H9 (cell line): ENCODE measurements around the gene DENND6B. TPM values are rescaled to one million over a fixed set of nuclear protein-coding genes. Genes with fewer than 3 reads are reported as not detected.
A peak's percentile ranks its signal among the peaks of the same experiment; 100 is the strongest.

Source experiments
- DNase-seq: peaks from one replicate; pipeline ENCODE4 v3.0.0-alpha.2; 2017
- H2AFZ ChIP-seq: one replicate; pipeline ENCODE4 v1.6.1; 2013; ENCODE audit warnings: mild to moderate bottlenecking, low read length, control low read depth, moderate library complexity
- H2AK5ac ChIP-seq: 2 replicates; pipeline ENCODE4 v1.6.1; 2013; ENCODE audit warnings: low read length, control low read depth, mixed read lengths; ENCODE audit not compliant: insufficient read length
- H2BK120ac ChIP-seq: one replicate; pipeline ENCODE4 v1.6.1; 2013; ENCODE audit warnings: low read depth, mild to moderate bottlenecking, low read length, control low read depth, inconsistent platforms; ENCODE audit not compliant: poor library complexity, severe bottlenecking
- H2BK12ac ChIP-seq: 2 replicates; pipeline ENCODE4 v1.6.1; 2013; ENCODE audit warnings: low read length, control low read depth, mixed read lengths, low read depth; ENCODE audit not compliant: insufficient read length
- H2BK15ac ChIP-seq: 2 replicates; pipeline ENCODE4 v1.6.1; 2013; ENCODE audit warnings: low read depth, low read length, control low read depth
- H2BK20ac ChIP-seq: one replicate; pipeline ENCODE4 v1.6.1; 2013; ENCODE audit warnings: low read depth, mild to moderate bottlenecking, low read length, control low read depth, inconsistent platforms; ENCODE audit not compliant: poor library complexity, severe bottlenecking
- H2BK5ac ChIP-seq: 2 replicates; pipeline ENCODE4 v1.6.1; 2013; ENCODE audit warnings: low read length, control low read depth, mixed read lengths; ENCODE audit not compliant: insufficient read length
- H3K14ac ChIP-seq: 2 replicates; pipeline ENCODE4 v1.6.1; 2013; ENCODE audit warnings: low read length, control low read depth; ENCODE audit not compliant: insufficient read depth
- H3K18ac ChIP-seq: 2 replicates; pipeline ENCODE4 v1.6.1; 2013; ENCODE audit warnings: low read depth, mild to moderate bottlenecking, mixed read lengths, low read length, control low read depth; ENCODE audit not compliant: insufficient read length
- H3K23ac ChIP-seq: 2 replicates; pipeline ENCODE4 v1.6.1; 2013; ENCODE audit warnings: low read length, control low read depth, mixed read lengths, low read depth; ENCODE audit not compliant: insufficient read length
- H3K23me2 ChIP-seq: 2 replicates; pipeline ENCODE4 v1.6.1; 2013; ENCODE audit warnings: low read depth, mild to moderate bottlenecking, mixed read lengths, low read length, control low read depth; ENCODE audit not compliant: insufficient read length, poor library complexity, severe bottlenecking
- H3K27ac ChIP-seq: 2 replicates; pipeline ENCODE4 v1.5.1; 2013; ENCODE audit warnings: low read length, control low read depth, mixed read lengths, low read depth; ENCODE audit not compliant: insufficient read length
- H3K27me3 ChIP-seq: 2 replicates; pipeline ENCODE4 v1.6.1; 2013; ENCODE audit warnings: low read length, control low read depth, inconsistent platforms; ENCODE audit not compliant: insufficient read depth
- H3K4ac ChIP-seq: 2 replicates; pipeline ENCODE4 v1.6.1; 2013; ENCODE audit warnings: low read depth, mild to moderate bottlenecking, control low read depth, inconsistent platforms, low read length, moderate library complexity
- H3K4me1 ChIP-seq: 2 replicates; pipeline ENCODE4 v1.6.1; 2013; ENCODE audit warnings: low read length, control low read depth, inconsistent platforms; ENCODE audit not compliant: insufficient read depth
- H3K4me2 ChIP-seq: 2 replicates; pipeline ENCODE4 v1.6.1; 2013; ENCODE audit warnings: low read length, control low read depth, mixed read lengths; ENCODE audit not compliant: insufficient read length, insufficient read depth
- H3K56ac ChIP-seq: 2 replicates; pipeline ENCODE4 v1.6.1; 2013; ENCODE audit warnings: low read depth, mild to moderate bottlenecking, mixed read lengths, low read length, control low read depth; ENCODE audit not compliant: insufficient read length
- H3K79me1 ChIP-seq: 2 replicates; pipeline ENCODE4 v1.6.1; 2013; ENCODE audit warnings: low read depth, mild to moderate bottlenecking, moderate library complexity, low read length, control low read depth, inconsistent platforms; ENCODE audit not compliant: insufficient read depth, poor library complexity, severe bottlenecking
- H3K79me2 ChIP-seq: 2 replicates; pipeline ENCODE4 v1.6.1; 2013; ENCODE audit warnings: low read length, control low read depth, inconsistent platforms; ENCODE audit not compliant: insufficient read depth
- H3K9ac ChIP-seq: 2 replicates; pipeline ENCODE4 v1.6.1; 2013; ENCODE audit warnings: low read length, control low read depth, mixed read lengths; ENCODE audit not compliant: insufficient read length; ENCODE audit errors: extremely low read depth
- H3K9me3 ChIP-seq: one replicate; pipeline ENCODE4 v1.6.1; 2013; ENCODE audit warnings: low read depth, low read length, inconsistent platforms; ENCODE audit not compliant: control insufficient read depth
- H3T11ph ChIP-seq: one replicate; pipeline ENCODE4 v1.6.1; 2013; ENCODE audit warnings: mild to moderate bottlenecking, low read length, control low read depth, inconsistent platforms
- H4K20me1 ChIP-seq: one replicate; pipeline ENCODE4 v1.6.1; 2013; ENCODE audit not compliant: control insufficient read depth, insufficient read length, insufficient read depth
- H4K5ac ChIP-seq: 2 replicates; pipeline ENCODE4 v1.6.1; 2013; ENCODE audit warnings: low read depth, mild to moderate bottlenecking, mixed read lengths, low read length, control low read depth; ENCODE audit not compliant: insufficient read length
- H4K8ac ChIP-seq: replicated peaks from 2 replicates; pipeline ENCODE4 v1.6.1; 2013; ENCODE audit warnings: low read length, control low read depth, mixed read lengths, low read depth; ENCODE audit not compliant: insufficient read length
- H4K91ac ChIP-seq: 2 replicates; pipeline ENCODE4 v1.6.1; 2013; ENCODE audit warnings: low read depth, mild to moderate bottlenecking, moderate library complexity, mixed read lengths, low read length, control low read depth; ENCODE audit not compliant: insufficient read length
- H3K27ac Mint-ChIP-seq, 3 experiments: 2 replicates in 2 of 3; 3 replicates in 1 of 3; pipeline ENCODE4 v1.8.0; 2020 to 2021; ENCODE audit warnings: mixed read lengths in 3 of 3, mild to moderate bottlenecking in 1 of 3, moderate library complexity in 1 of 3
- H3K27me3 Mint-ChIP-seq: 2 replicates; pipeline ENCODE4 v1.8.0; 2021; ENCODE audit warnings: low read depth, mild to moderate bottlenecking, moderate library complexity, mixed read lengths
- H3K36me3 Mint-ChIP-seq, 3 experiments: 2 replicates in 2 of 3; 3 replicates in 1 of 3; pipeline ENCODE4 v1.8.0; 2020 to 2021; ENCODE audit warnings: low read depth in 3 of 3, mixed read lengths in 3 of 3; ENCODE audit not compliant: insufficient read depth in 1 of 3
- H3K4me1 Mint-ChIP-seq, 2 experiments: 2 replicates each; pipeline ENCODE4 v1.8.0; 2020; ENCODE audit warnings: mixed read lengths in 2 of 2
- H3K4me3 Mint-ChIP-seq, 2 experiments: 2 replicates in 1 of 2; 3 replicates in 1 of 2; pipeline ENCODE4 v1.8.0; 2020 to 2021; ENCODE audit warnings: mild to moderate bottlenecking in 2 of 2, mixed read lengths in 2 of 2, moderate library complexity in 1 of 2
- H3K9me3 Mint-ChIP-seq, 2 experiments: 2 replicates in 1 of 2; 3 replicates in 1 of 2; pipeline ENCODE4 v1.8.0; 2020; ENCODE audit warnings: mild to moderate bottlenecking in 2 of 2, mixed read lengths in 2 of 2, moderate library complexity in 1 of 2
- WGBS: extraction: QIAGEN DNeasy Blood & Tissue Kit; methylation state at CpG from one replicate; pipeline ENCODE4 v1.1.7; 2013; ENCODE audit warnings: missing lambda C conversion rate, low lambda C conversion rate, mixed read lengths; ENCODE audit not compliant: insufficient read length; ENCODE audit errors: extremely low coverage; 5-methylcytosine and 5-hydroxymethylcytosine counted together
- total RNA-seq: library from RNA; stranded (reverse); gene quantifications from 2 replicates; pipeline ENCODE4 v1.2.1, GENCODE V29; 2021
- TF ChIP-seq, protein P1 (sequence below): fragments of 200-600 bp; sonication (generic); conservative IDR thresholded peaks from 3 replicates; pipeline ENCODE4 v1.8.0; 2021; ENCODE audit warnings: antibody characterized with exemption, mild to moderate bottlenecking

DENND6B gene
- total RNA-seq, 1 experiment from 2014 or later: 1.5 TPM

DNA sequence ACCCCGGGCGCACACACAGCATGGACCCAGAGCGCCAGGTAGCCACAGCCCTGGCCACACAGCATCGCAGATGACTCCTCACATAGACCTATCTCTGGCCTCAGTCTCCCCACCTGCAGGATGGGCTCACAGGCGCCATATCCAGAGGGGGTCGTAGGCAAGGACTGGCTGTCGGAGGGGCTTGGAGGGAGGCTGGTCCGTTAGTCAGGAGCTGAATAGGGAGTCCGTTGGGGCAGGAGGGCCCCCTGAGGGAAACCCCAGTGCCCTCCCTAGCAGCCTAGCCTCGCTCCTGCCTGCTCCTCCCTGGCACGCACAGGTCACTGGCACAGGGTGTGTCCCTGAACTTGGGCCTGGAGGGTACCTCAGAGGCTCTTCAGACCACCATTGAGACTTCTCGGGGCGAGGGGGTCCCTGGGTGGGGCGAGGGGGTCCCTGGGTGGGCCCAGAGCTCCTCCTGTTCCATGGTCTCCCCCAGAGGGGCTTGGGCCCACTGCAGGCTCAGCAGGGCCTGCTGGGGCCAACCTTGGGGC, 21.4 kb downstream of the DENND6B start:
- no CpG with 5 or more reads among the region's 14 CpGs for WGBS
- Histone ChIP-seq H3K4me1 (no peaks in the 10 kb centered on the region; the same call in 1 of the 2 replicates), H3K4me2 (no peak overlapping the region), H3K56ac (no peak overlapping the region), H3K9me3 (no peaks in the 10 kb centered on the region), H2AFZ (no peak overlapping the region), H4K5ac (no peak overlapping the region), H3K23ac (no peak overlapping the region), H4K91ac (no peak overlapping the region), H3T11ph (no peak overlapping the region), H2AK5ac (no peak overlapping the region), H3K4ac (no peak overlapping the region), H3K9ac (no peak overlapping the region), H4K8ac (no peak overlapping the region), H2BK20ac (no peak overlapping the region), H2BK120ac (no peak overlapping the region), H3K79me2 (no peaks in the 10 kb centered on the region), H4K20me1 (no peaks in the 10 kb centered on the region), H3K14ac (no peak overlapping the region; the same call in 1 of the 2 replicates), H3K18ac (no peak overlapping the region), H3K23me2 (peaks cover 5% of the 10 kb centered on the region), H2BK12ac (no peak overlapping the region), H2BK15ac (no peak overlapping the region), H3K27ac (no peak overlapping the region), H3K79me1 (no peaks in the 10 kb centered on the region), H2BK5ac (no peak overlapping the region), H3K27me3 (no peaks in the 10 kb centered on the region)
- DNase-seq: no peak
- Mint-ChIP-seq H3K9me3 (no peaks in the 10 kb centered on the region), H3K27me3 (peaks cover 5% of the 10 kb centered on the region), H3K4me1 (peaks cover 20 to 33% of the 10 kb centered on the region in 2 experiments), H3K27ac (no peak overlapping the region), H3K36me3 (no peaks in the 10 kb centered on the region; a peak in 1 of 7 replicates), H3K4me3 (peak overlapping the region in 1 of 2 experiments; percentile 69; a peak in 2 of 5 replicates)
- TF ChIP-seq, protein P1, sequence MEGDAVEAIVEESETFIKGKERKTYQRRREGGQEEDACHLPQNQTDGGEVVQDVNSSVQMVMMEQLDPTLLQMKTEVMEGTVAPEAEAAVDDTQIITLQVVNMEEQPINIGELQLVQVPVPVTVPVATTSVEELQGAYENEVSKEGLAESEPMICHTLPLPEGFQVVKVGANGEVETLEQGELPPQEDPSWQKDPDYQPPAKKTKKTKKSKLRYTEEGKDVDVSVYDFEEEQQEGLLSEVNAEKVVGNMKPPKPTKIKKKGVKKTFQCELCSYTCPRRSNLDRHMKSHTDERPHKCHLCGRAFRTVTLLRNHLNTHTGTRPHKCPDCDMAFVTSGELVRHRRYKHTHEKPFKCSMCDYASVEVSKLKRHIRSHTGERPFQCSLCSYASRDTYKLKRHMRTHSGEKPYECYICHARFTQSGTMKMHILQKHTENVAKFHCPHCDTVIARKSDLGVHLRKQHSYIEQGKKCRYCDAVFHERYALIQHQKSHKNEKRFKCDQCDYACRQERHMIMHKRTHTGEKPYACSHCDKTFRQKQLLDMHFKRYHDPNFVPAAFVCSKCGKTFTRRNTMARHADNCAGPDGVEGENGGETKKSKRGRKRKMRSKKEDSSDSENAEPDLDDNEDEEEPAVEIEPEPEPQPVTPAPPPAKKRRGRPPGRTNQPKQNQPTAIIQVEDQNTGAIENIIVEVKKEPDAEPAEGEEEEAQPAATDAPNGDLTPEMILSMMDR: no peak
